ENCODE results near the gene RNF112.
"Not testable (repeated sequence)": the region's sequence is repeated elsewhere in the genome, so short reads cannot be mapped to it uniquely, and the experiment has no call there.

The RNF112 gene

DNA sequence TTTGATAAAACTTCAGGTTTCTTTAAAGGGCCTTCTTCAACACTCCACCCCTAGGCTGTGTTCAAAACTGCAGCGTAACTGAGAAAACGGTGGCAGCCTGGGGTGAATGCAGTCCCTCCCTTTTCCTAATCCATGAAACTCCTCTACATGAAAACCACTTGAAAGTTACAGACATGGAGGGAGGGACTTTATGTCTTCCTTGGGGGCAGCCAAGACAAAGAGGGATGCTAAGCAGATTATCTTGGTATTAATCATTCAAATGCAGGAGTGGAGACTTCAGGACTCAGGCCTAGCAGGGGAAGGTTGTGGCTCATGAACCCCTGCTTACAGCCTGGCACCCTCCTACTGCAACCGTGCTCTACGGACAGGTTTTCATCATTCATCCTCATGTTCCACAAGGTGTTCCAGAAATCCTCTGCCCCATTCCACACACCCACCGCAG, 46.8 kb downstream of the RNF112 start:
- no peak overlapping the region for H3K4me3 ChIP-seq (ENCODE audit: low read depth, low read length)
- DNase-seq (ENCODE audit: low read depth): no peak
- TF ChIP-seq, protein P1, sequence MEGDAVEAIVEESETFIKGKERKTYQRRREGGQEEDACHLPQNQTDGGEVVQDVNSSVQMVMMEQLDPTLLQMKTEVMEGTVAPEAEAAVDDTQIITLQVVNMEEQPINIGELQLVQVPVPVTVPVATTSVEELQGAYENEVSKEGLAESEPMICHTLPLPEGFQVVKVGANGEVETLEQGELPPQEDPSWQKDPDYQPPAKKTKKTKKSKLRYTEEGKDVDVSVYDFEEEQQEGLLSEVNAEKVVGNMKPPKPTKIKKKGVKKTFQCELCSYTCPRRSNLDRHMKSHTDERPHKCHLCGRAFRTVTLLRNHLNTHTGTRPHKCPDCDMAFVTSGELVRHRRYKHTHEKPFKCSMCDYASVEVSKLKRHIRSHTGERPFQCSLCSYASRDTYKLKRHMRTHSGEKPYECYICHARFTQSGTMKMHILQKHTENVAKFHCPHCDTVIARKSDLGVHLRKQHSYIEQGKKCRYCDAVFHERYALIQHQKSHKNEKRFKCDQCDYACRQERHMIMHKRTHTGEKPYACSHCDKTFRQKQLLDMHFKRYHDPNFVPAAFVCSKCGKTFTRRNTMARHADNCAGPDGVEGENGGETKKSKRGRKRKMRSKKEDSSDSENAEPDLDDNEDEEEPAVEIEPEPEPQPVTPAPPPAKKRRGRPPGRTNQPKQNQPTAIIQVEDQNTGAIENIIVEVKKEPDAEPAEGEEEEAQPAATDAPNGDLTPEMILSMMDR (IDR thresholded peaks at IDR 0.05; ENCODE audit: low read depth, low read length, missing control alignments): no peak

DNA sequence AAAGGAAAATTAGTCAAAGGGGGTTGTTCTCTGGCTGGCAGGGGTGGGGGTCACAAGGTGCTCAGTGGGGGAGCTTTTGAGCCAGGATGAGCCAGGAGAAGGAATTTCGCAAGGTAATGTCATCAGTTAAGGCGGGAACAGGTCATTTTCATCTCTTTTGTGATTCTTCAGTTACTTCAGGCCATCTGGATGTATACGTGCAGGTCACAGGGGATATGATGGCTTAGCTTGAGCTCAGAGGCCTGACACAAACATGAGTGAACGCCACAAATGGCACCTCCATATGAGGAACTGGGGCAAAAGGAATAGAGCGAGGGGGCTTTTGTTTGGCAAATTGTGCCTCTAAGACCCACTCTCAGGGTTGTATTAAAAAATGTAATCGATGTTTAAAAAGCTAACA, 47.4 kb downstream of the RNF112 start:
- H3K4me3 ChIP-seq (ENCODE audit: low read depth, low read length); DNase-seq (ENCODE audit: low read depth): not testable (repeated sequence)

DNA sequence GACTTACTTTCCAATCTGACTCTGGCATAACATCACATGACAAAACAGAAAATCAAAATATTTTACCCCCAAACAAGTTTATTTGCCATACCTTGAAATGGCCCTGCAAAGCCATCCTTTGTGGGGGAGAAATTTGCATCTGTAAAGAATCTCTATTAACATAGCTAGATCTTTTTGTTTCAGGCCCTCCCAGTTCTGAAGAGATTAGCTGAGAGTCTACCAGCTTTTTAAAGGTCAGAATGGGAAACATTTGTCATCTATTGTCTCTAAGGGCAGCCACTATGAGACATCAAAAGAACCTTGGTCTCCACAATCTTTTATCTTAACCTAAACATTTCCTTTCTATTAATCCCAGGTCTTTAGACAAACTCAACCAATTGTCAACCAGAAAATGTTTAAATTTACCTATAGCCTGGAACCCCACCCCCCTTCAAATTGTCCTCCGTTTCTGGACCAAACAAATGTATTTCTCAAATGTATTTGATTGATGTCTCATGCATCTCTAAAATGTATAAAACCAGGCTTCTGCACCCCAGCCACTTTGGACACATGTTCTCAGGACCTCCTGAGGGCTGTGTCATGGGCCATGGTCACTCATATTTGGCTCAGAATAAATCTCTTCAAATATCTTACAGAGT, 48.1 kb downstream of the RNF112 start:
- not testable (repeated sequence) for DNase-seq (ENCODE audit: low read depth)

DNA sequence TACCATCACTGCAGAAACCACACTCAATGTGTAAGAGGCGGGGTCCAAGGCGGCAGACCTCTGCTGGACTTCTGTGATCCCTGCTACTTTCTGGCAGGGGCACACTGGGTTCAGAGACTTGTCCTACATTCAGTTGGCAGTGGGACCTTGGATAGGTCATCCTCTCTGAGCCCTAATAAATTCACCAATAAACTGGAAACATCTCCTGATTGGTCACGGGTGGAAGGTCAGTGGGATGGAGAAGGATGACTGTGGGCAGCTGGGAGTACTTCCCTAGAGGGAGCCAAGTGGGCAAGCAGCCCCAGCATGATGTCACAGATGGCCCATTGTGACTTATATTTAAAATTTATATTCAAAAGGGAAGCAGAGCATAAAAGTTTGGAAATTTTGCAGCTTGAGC, 49.7 kb downstream of the RNF112 start:
- TF ChIP-seq, protein P1 (IDR thresholded peaks at IDR 0.05; ENCODE audit: low read depth, low read length, missing control alignments): no peak
- no peak overlapping the region for H3K4me3 ChIP-seq (ENCODE audit: low read depth, low read length)
- no peak for DNase-seq (ENCODE audit: low read depth)

More for the DNA sequence above, 48.1 kb downstream of the RNF112 start:
- not testable (repeated sequence) for H3K4me3 ChIP-seq (ENCODE audit: low read depth, low read length)

DNA sequence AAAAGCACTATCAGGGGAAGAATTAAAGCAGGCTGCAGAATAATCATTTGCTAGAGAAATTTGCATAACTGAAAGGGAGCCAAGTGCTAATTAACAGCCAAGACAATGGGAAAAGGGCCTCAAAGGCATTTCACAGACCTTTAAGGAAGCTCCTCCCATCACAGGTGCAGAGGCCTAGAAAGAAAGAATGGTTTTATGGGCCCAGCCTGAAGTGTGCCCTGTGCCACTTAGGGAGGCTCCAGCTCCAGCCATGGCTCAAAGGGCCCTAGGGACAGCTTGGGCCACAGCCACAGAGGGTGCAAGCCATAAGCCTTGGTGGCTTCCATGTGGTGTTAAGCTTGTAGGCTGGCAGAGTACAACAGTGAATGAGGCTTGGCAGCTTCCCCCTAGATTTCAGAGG, 50.1 kb downstream of the RNF112 start:
- H3K4me3 ChIP-seq (ENCODE audit: low read depth, low read length): no peak overlapping the region
- no peak for DNase-seq (ENCODE audit: low read depth)
- TF ChIP-seq, protein P1 (IDR thresholded peaks at IDR 0.05; ENCODE audit: low read depth, low read length, missing control alignments): no peak

DNA sequence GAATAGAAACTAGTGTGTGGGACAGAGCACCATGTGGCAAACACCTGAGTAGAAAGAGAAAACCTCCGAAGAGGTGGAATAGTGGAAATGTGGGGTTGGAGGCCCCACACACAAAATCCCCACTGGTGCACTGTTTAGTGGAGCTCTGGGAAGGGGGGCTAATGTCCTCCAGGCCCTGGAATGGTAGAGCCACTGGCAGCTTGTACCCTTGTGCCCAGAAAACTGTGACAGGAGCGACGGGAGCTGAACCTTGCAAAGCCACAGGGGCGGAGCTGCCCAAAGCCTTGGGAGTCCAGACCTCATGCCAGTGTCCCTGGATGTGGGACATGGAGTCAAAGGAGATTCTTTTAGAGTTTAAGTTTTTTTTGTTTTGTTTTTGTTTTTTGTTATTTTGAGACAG, 50.6 kb downstream of the RNF112 start:
- DNase-seq (ENCODE audit: low read depth): no peak
- no peak overlapping the region for H3K4me3 ChIP-seq (ENCODE audit: low read depth, low read length)
- TF ChIP-seq, protein P1 (IDR thresholded peaks at IDR 0.05; ENCODE audit: low read depth, low read length, missing control alignments): no peak

DNA sequence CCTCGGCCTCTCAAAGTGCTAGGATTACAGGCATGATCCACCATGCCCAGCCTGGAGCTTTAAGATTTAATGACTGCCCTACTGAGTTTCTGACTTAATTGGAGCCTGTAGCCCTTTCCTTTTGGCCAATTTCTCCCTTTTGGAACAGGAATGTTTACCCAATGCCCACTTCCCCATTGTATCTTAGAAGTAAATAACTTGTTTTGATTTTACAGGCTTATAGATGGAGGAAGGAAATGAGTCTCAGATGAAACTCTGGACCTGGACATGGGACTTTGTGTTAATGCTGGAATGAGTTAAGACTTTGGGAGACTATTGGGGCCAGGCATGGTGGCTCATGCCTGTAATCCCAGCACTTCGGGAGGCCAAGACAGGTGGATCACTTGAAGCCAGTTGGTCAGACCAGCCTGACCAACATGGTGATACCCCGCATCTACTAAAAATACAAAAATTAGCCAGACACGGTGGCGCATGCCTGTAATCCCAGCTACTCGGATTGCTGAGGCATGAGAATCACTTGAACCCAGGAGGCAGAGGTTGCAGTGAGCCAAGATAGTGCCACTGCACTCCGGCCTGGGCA, 51.5 kb downstream of the RNF112 start:
- DNase-seq (ENCODE audit: low read depth); H3K4me3 ChIP-seq (ENCODE audit: low read depth, low read length): not testable (repeated sequence)

DNA sequence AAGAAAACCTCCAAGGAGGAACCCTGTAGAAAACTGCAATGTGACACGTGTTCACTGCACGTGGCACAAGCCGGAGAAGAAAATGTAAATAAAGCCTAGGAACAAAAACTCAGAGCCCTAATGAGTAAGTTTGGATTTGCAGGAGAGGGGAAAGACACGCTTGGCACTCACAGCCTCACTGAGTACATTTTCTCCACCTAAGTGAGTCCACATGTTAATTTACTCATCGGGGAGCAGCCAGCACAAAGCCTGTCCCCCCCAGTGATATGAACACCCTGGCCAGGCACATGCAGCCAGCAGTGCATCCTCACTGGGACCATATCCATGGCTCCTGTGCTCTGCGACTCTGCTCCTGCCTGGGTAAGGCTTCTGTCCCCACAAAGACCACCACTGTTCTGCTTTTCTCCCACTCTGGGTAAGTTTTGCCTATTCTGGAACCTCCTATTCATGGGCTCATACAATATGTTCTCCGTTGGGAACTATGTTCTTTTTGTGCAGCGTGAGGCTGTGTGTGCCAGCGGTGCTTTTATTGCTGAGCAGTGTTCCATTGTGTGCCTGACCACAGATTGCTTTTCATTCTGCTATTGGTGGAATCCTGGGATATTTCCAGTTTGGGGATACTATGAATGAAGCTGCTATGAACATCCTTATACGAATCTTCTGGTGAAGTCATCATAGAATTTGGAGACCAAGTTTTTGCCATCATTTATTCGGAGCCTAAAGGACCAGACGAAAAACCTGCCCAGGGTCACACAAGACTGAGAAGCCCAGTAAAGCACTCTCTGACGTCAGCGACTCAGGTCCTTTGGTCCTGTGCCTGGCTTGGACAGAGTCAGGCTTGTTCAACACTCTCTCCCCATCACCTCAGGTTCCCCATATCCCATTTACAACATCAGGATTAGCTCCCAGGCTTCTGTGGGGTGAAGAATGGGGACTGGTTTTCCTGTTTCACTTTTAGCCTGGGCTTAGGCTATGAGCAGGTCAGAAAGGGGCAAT, 53.3 kb downstream of the RNF112 start:
- no peak overlapping the region for H3K4me3 ChIP-seq (ENCODE audit: low read depth, low read length)
- TF ChIP-seq, protein P1 (IDR thresholded peaks at IDR 0.05; ENCODE audit: low read depth, low read length, missing control alignments): no peak
- DNase-seq (ENCODE audit: low read depth): no peak
